Parietal lobe (tissue), 1 donor: ENCODE measurements around the gene OIT3. TPM values are rescaled to one million over a fixed set of nuclear protein-coding genes. Genes with fewer than 3 reads are reported as not detected.

Experiments
- total RNA-seq: library from RNA; depleted of rRNA; stranded (reverse); fragments of >200 nt; gene quantifications from one replicate; pipeline ENCODE4 v1.2.3, GENCODE V29; 2014

Gene OIT3
- 0.94 TPM for total RNA-seq

DNA sequence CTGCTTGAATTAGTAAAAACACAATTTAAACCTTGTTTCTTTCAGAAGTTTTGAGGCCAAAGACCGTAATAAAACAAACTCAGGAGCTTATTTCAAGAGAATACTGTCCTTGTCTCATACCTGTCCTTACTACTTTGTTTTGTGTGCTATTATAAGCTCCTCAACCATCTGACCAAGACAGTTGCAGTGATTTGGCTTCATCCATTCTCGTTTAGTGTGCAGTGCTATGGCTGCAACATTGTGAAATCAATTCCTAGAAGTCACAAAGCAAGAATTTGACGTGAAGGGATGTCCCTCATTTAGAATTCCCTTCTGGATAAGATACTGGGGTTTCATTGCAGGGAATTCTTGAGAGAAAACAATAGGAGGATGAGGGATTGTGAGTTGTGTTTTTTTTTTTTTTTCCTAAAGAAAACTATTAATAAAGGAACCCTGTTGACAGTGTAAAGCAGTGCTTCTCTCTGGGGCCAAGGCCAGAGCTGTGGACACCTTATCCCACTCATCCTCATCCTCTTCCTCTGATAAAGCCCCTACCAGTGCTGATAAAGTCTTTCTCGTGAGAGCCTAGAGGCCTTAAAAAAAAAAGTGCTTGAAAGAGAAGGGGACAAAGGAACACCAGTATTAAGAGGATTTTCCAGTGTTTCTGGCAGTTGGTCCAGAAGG, at the start of gene OIT3:
TSS of gene OIT3 (plus strand) at position 604 of the 663 bp plus-strand sequence. CDS start 60 bp downstream, outside the sequence.

DNA sequence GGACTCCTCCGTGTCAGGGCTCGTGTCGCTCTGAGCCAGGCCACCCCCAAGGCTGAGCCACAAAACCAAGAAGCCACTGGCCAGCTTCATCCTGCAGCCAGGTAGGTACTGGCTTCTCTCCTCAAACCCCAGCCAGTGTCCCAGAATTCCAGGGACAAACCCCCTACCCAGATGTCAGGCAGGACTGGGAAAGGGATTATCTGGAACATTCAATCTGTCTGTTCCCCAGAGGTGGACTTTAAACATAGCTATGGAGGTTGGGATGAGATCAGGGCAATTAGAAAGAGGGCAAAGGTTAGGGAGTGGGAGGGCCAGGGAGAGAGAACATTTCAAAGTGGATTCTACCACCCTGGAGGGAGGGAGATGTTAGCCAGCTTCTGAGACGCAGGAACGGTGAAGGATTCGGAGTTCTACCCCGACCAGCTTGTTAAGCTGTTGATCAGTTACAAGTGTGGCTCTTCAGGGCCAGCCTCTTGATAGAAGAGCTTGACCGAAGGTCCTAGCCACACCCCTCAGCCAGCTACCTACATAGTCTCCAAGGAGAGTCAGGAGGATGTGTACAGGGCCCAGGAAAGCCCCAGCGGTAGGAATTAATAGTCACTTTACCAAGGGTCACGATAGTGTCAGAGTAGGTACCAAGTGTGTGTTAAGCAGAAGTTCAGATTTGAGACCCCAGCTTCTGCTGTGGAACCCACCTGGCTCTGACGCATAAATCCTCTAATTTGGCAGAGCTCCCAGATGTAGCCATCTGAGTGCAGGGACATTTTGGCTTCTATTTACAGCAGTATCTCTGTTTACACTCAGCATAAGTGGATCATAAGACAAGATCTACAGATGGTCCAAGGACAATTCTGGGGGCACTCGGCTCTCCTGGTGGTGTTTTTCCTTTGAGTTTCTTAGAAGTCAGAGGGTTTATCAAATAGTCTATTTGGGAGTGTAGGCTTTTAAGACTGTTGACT, 61.3 kb downstream of the OIT3 start, which contains the start of gene PLA2G12B:
TSS of gene PLA2G12B (minus strand) at position 211 of the 959 bp plus-strand sequence. CDS start at position 90, 121 bp downstream.

Other genes starting within 250 kb of the OIT3 start
- 39.1 TPM for gene MCU, start 201.6 kb upstream of the OIT3 start, total RNA-seq
- not detected for gene PLA2G12B, start 61.1 kb downstream of the OIT3 start, total RNA-seq
- 27.5 TPM for gene P4HA1, start 203.1 kb downstream of the OIT3 start, total RNA-seq
- 1.6 TPM for gene NUDT13, start 216.7 kb downstream of the OIT3 start, total RNA-seq